HL-60/S4 treated with retinoic acid at 250 ng/mL for 4 days and 3 days (cell line): ENCODE data around the gene ITIH3.

Experiments used
- in situ Hi-C: fragments of 300-500 bp; cut with MboI; formaldehyde crosslinking; loops from 2 replicates; pipeline ENCODE4 v1.7.0; 2022; ENCODE audit warnings: low sequenced_read_pairs

The ITIH3 gene

DNA sequence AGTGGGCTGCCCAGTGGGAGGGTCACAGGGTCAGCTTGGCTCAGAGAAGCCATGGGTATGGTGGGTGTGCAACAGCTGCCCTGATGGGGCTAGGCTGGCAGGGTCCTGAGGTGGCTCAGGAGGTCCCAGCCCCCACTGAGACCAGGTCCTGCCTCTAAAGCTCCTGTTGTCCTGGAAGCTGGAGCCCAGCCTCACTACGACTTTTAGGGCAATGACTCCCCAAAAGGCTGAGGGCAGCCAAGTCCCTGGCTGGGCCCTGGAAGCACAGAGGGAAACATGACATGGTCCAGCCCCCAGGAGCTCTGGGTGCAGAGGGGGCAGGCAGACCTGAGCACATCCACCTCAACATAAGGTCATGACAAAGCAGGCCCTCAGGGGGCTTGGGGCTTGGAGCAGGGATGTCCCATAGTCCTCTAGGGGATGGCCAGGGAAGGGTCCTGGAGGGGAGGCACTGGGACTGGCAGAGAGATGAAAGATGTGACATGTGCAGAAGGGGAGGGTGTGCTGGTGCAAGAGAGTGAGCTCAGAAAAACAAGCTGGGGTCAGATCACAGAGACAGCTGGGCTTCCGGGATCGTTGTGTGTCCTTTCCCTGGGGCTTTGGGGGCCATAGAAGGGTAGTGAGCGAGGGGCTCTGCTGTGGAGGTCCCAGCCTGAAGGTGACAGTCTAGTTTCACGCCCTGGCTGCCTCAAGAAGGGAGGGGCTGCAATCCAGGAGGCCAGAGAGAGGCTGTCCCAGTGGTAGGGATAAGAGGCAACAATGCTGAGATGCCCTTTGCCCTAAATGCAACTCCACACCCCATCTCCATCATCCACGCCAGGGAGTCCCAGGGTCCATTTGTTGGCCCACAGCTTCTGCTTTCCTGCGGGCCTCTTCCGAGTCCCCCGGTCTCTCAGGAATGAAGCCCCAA, 639 bp upstream of the ITIH3 start:
- in situ Hi-C loops: no loop called here

DNA sequence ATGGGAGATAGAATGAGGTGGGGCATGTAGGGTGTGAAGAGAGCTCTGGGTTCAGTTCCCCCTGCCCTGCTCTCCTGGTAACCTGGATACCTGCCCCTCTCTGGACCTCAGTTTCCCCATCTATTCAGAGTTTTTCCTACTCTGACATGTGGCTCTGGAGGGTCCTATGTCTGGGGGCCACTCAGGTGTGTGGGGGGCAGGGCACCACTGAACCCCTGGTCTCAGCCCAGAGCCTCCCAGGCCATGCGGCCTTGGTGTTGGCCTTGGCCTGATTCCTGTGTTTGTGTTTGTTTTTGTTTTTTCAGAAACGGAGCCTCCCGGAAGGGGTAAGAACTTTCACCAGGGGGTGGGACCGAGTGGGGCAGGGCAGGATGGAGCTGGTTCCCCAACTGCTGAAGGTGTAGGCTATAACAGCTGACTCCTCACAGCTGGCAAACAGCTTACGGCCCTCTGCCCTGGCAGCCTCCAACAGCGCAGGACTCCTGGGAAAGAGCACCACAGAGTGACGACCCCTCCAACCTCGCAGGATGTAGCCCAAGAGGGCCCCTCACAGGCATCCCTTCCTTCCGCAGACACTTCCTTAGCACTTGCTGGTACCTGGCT, 803 bp downstream of the ITIH3 start:
- in situ Hi-C loops: no loop called here

DNA sequence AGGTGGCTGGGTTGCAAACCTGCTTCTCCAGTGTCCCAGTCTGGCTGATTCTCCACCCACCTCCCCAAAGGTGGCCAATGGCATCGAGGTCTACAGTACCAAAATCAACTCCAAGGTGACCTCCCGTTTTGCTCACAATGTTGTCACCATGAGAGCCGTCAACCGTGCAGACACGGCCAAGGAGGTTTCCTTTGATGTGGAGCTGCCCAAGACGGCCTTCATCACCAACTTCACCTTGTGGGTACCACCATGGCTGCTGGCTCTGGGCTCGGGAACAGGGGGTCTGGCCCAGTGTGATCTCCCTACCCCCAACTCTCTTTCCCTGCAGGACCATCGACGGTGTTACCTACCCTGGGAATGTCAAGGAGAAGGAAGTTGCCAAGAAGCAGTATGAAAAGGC, 1.8 kb downstream of the ITIH3 start:
- in situ Hi-C loops: no loop called here

DNA sequence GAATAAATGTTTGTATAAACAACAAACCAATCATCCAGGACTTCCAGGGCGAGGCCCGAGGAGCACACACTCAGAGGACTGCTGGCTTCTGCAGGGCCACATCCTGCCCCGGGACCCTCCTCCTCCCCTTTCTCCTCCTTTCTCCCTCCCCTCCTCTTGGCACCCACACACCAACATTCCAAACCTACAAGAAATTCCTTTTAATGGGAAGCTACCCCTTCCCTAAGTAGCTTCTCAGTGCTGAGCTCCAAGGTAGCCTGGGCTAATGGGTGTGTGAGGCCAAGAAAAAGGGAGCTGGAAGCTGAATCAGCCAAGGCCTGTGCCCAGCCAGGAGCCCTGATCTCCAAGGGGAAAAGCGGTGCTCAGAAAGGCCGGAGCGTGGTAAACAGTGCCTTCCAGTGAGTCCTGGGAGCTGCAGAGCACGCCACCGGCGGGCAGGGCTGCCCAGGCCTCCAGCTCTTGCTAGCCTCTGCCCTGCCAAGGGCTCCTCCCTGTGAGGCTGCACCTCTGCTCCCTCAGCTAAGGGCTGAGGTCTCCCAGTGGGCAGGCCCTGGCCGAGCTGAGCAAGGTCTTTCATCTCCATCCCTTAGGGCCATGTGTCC, 3.9 kb downstream of the ITIH3 start:
- in situ Hi-C loops: no loop called here

DNA sequence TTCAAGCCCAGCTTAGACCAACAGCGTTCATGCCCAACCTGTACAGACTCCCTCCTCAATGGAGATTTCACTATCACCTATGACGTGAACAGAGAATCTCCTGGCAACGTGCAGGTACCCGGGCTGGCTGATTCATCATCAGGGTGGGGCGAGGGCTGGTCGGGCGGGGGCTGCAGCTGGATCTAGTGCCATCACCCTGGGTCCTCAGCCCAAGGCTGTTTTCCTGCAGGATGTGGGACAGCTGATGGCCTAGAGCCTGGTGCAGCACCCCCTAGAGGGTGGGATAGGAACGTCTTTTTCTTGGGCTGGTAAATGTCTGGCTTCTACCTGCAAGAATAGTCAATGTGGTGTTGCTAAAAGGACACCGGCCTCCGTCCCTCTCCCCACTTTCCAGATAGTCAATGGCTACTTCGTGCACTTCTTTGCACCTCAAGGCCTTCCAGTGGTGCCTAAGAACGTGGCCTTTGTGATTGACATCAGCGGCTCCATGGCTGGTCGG, 4.4 kb downstream of the ITIH3 start:
- in situ Hi-C loops: no loop called here

DNA sequence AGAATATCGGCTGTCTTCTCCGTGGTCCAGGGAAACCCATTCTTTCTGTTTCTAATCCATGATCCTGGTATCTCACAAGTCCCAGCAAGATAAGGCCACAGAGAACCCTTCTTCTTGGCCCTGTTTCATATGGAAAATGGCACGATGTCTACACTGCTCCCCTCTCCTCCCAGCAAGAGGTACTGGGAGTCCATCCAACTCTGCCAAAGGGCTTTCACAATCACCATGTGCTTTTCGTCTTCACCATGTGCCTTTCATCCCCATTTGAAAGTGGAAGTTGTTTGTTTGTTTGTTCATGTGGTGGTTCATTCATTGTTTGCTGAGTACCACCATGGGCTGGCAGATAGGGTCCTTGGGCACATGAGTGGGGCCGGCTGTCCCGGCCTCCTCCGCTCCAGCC, 5.5 kb downstream of the ITIH3 start:
- in situ Hi-C loops: no loop called here

DNA sequence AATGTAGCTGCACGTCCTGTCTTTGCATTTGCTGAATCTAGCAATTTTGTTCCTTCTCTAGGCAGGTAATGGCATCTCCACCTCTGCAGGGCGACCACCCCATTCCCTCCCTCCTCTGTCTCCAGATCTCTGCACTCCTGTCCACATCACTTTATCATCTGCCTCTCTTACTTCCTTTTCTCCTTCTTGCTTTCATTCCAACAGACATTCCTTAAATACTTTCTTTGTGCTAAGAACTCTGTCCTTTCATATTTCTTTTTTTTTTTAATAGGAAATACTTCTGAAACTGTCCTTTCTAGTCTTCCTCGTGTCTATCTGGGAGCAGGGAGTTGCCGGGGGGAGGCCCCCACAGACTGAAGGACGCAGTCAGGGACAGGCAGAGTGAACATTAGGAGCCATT, 7.2 kb downstream of the ITIH3 start:
- in situ Hi-C loops: no loop called here

DNA sequence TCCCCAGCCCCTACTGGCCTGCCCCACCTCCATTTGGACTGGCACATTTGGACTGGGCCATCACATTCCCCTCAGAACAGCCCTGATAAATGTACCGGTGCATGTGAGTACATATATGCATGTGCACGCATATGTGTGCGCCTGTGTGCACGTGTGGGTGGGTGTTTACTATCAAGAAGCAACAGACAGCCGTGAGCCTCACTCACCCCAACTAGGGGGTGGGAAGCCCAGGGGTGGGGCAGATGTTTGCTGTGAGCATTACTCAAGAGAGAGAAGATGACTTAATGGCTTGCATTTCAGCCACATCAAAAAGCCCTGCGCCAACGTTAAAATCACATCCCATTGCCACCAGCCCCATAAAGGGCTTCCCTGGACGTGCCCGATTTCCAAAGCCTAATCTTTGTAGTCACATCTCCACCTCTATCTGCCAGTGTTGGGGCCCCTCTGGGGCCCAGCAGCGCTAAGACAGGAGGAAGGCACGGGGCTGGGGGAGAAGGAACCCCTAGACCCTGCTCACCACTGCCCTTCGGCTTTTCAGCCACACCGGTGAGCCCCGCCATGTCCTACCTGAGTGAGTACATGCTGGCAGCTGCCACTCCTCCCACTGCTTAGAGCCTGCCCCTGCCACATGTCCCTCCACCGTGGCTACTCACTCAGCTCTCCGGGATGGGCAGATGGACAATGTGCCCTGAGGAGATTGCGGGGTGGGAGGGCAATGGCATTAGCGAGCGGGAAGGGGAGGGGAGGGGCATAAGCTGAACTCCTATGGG, 10.9 kb downstream of the ITIH3 start:
- in situ Hi-C loops: no loop called here

DNA sequence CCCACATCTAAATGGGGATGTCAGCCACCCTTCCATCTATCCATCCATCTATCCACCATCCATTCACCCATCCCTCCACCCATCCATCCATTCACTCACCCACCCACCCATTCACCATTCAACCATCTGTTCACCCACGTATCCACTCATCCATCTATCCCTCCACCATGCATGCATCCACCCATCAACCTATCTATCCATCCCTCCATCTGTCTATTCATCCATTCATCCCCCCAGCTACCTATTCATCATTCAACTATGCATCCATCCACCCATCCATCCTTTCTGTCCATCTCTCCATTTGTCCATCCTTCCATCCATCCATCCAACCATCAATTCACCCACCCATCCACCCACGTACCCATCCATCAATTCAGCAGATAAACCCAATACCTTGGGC, 14.6 kb downstream of the ITIH3 start:
- in situ Hi-C loops: no loop called here

DNA sequence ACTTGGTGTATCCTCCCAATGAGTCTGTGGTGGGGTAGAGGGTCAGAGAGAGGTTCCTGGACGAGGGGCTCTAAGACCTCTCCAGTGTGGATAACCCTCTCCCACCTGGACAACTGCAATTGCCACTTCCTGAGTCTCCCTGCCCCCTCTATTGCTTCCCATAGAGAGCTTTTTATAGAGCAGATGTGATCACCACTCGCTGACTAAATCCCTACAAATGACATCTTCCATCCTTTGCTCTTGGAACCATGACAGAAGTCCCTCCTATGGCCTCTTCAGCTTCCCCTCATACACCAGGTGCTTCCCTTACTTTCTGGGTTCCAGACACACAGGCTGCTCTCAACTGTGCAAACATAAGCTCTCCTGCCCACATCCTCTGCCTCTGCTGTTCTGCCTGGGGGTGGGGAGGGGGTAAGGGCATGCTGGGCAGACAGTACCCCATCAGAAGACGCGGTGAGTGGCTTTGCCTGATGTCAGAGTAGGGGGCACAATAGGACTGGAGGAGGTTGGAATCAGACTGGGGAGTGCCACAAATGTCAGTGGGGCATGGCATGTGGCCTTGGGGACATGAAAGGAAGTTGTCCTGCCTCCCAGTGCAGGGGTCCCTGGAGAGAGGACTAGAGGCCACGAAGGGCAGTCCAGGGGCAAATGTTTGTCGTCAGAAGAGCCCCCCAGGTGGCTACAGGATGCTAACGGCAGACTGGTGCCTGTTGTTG, 15.2 kb downstream of the ITIH3 start:
- in situ Hi-C loops: no loop called here

DNA sequence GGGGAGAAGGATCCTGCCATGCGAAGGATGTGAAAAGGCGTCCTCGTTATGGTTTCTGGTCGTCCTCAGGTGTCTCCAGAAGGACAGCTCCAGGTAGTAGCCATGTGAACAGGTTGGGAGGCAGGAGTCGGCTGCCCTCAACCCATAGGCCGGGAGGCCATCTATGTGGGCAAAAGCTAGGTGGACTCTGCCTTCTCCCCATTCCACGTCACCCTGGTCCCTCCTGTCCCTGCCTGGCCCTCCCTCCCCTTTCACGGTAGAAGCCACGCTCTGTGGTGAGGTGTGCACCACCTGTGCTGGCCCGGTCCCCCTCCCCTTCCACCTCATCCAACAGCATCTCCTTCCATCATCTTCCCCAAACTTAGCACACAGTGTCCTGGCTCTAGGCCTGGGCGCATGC, 16.3 kb downstream of the ITIH3 start:
- in situ Hi-C loops: no loop called here

DNA sequence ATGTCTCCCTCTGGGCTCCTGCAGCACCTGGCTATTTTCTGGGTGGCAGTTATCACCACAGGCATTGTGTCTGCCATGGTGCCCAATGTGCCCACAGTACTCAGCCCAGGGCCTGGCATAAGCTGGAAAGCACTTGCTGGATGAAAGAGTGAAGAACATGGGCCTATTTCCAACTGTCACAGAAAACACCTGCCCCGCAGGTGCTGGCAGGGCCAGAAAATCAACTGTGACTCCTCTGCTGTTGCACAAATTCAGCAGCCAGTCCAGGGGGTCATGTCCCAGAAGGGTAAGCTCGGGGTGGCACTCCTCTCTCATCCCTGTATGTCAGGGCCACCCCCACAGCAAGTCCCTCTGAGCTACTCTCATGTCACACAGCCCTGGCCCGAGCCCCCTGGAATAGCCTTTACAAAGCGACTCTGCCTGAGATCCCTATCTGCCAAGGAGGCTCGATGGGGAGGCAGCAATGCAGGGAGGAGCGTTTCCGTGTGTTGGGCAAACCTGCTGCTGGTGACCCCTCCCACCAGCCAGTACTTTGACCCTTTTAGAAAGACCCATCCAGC, 16.9 kb downstream of the ITIH3 start:
- in situ Hi-C loops: no loop called here

DNA sequence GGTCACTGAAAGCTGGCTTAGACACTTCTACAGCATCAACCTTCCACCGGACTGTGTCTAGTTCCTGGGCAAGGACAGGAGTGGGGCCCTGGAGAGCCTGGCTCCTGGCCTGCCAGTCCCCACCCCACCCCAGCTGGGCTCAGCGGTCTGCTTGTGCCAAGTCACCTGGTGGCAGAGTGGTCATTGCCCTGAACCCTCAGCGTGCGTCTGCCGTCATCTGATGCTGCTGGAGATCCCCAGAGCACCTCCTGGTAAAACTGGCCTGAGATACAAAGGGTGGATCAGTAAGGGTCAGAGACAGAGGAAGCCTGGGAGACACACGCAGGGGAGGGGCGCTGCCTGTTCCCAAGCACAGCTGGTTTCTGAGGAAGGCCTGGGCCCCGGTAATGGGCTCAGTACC, 19.2 kb downstream of the ITIH3 start:
- in situ Hi-C loops: no loop called here

DNA sequence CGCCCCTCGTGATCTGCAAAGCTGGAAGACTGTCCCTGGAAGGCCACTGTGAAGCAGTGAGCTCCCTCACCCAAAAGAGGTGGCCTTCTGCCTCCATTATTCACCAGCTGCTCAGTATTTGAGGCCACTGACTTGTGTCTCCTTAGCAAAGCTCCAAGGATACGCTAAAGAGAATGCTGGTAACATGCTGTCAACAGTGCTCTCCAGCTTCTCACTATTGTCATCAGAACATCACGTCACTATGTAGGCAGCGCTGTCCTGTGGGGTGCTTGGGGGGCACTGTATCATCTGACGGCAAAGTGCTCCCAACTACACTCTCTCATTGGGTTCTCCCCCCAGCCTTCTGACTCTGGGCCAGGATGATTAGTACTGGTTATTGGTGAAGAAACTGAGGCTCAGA, 21.6 kb downstream of the ITIH3 start:
- in situ Hi-C loops: no loop called here

DNA sequence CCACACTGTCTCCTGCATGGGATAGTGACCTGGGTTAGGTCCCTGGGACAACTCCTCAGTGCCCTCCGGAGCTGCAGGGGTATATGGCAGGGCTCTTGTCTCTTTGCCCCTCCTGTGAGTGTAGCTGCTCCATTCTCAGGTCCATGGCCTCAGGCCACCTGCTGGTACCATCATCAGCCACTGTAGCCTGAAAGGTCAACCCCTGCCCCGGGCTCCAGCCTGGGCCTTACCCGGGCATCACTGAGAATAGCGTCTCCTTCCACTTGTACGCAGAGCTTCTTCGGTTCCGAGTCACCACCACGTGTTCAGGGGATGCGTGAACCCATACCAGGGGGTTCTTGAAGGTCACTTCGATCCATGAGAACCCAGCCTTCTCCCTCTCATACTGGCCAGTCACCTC, 22.1 kb downstream of the ITIH3 start:
- in situ Hi-C loops: no loop called here

DNA sequence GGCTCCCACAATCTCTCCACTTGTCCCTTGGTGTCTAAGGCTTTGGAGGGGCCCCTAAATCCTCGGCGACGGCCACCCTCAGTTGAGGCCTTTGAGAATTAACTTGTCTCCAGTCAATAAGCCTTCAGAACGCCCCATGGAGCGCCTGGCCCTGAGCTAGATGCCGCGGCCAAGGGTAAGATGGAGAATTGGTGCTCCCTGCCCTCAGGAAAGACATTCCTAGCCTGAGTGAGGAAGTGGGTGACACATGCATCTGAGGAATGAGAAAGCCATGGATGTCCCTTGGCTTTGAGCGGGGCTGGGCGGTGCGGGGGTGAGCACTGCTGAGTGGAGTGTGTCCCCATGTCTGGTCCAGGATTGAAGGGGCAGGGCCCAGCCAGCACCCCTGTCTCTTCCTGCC, 22.6 kb downstream of the ITIH3 start:
- in situ Hi-C loops: no loop called here

DNA sequence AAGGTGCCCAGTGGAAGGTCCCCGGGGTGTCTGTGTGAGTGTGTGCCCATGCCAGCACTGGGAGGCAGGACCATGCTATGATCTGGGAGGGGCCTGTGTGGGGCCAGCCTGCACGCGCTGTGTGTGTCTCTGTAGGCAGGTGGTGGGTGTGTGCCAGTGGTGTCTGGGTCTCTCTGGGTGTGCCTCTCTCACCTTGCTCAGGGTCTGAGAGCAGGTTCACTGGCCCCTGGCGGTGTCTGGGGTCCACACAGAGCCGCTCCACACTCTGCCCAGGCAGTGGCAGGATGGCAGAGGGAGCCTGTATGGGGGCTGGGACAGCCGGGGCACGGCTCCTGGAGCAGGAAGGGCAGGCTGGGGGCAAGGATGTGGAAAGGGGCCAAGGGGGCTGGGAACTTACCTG, 23.3 kb downstream of the ITIH3 start:
- in situ Hi-C loops: no loop called here

DNA sequence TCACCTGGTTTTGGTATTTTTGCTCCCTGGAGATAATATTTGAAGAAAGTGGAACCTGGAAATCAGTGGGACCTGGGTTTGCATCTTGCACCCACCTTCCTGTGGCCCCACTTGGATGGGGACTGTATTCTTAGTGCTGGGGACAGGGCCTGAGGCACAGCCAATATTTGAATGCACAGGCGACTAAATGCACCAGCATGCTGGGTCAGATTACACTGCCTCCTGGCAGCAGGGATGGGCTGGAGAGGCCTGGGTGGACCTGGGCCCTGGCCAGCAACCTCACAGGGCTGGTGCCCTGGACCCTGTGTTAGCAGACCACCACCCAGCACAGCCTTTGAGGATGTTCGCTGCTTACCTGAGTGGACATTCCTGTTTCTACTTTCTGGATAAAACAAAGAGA, 25.3 kb downstream of the ITIH3 start:
- in situ Hi-C loops: no loop called here

DNA sequence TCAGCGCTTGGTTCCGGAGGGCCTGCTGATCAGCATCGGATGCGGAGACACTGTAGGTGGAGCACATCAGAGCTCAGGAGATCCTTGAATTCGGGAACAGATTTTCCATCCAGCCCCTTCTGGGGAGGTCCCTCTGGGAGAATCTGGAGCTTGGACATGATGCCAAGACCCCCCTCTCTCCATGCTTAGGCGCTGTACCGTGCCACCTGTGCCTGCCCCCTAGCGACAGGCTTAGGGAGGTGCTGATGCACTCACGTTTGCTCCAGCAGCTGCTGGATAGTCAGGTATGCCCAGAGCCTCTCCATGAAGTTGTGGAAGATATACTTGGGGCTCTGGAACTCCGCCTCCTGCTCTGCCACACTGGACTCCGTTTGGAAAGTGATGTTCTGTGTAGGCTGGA, 26.1 kb downstream of the ITIH3 start:
- in situ Hi-C loops: no loop called here

DNA sequence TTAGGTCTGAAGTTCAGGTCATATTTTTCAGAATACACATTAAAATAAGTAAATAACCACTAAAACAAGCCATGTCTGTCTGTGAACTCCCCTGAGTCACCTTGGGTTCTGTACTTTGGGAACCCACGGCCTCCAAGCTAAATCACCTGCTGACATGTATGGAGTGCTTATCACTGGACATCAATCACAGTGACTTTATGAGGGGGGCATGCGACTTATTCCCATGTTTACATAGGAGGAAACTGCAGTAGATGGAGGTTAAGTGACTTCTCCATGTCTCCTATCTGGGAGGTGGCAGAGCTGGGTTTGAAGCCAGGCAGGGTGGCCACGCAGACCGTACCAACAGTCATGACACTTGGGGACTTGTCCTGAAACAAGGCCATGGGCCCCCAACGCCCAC, 27.8 kb downstream of the ITIH3 start:
- in situ Hi-C loops: no loop called here
